HepG2 (cell line): ENCODE measurements around the gene APOC4. TPM values are rescaled to one million over a fixed set of nuclear protein-coding genes. Genes with fewer than 3 reads are reported as not detected.

ENCODE experiments used
- CBFB ChIP-seq: sonication (generic); formaldehyde crosslinking; IDR thresholded peaks from 2 replicates; pipeline ENCODE4 v1.4.0; 2020; ENCODE audit warnings: missing genetic modification reagents
- CEBPG ChIP-seq: IDR thresholded peaks from 2 replicates; pipeline ENCODE4 v1.6.1; 2016
- CREM ChIP-seq, 2 experiments: sonication (generic) in 1 of 2; formaldehyde crosslinking in 1 of 2; IDR thresholded peaks; 2 replicates each; pipeline versions ENCODE4 v1.4.0 to v1.6.1; 2016 to 2020; ENCODE audit warnings: antibody characterized with exemption in 1 of 2, mild to moderate bottlenecking in 1 of 2, missing genetic modification reagents in 1 of 2
- DNMT3B ChIP-seq: conservative IDR thresholded peaks from 2 replicates; pipeline ENCODE4 v1.6.1; 2016; ENCODE audit warnings: missing biosample characterization, control low read depth
- E2F2 ChIP-seq: sonication (generic); formaldehyde crosslinking; IDR thresholded peaks from 2 replicates; pipeline ENCODE4 v1.4.0; 2020; ENCODE audit warnings: missing genetic modification reagents, borderline replicate concordance
- KAT2B ChIP-seq: fragments of 150-350 bp; IDR thresholded peaks from 2 replicates; pipeline ENCODE4 v1.6.1; 2014; ENCODE audit warnings: low read depth, low read length, borderline replicate concordance
- NCOA5 ChIP-seq: sonication (generic); formaldehyde crosslinking; IDR thresholded peaks from 2 replicates; pipeline ENCODE4 v1.4.0; 2020; ENCODE audit warnings: missing genetic modification reagents
- POLR2G ChIP-seq: fragments of 200-400 bp; formaldehyde crosslinking; IDR thresholded peaks from 2 replicates; pipeline ENCODE4 v1.6.1; 2018; ENCODE audit warnings: mild to moderate bottlenecking, low read depth, low read length, moderate library complexity
- YEATS4 ChIP-seq: sonication (generic); formaldehyde crosslinking; IDR thresholded peaks from 2 replicates; pipeline ENCODE4 v1.4.0; 2020; ENCODE audit warnings: missing genetic modification reagents, borderline replicate concordance
- ZBTB10 ChIP-seq: sonication (generic); formaldehyde crosslinking; IDR thresholded peaks from 2 replicates; pipeline ENCODE4 v1.4.0; 2020; ENCODE audit warnings: missing genetic modification reagents, borderline replicate concordance
- ZBTB34 ChIP-seq: sonication (generic); formaldehyde crosslinking; IDR thresholded peaks from 2 replicates; pipeline ENCODE4 v1.8.0; 2022; ENCODE audit warnings: mild to moderate bottlenecking, missing genetic modification reagents
- ZFP37 ChIP-seq: sonication (generic); formaldehyde crosslinking; IDR thresholded peaks from 2 replicates; pipeline ENCODE4 v1.4.0; 2020; ENCODE audit warnings: missing genetic modification reagents, borderline replicate concordance
- ZMAT3 ChIP-seq: sonication (generic); formaldehyde crosslinking; conservative IDR thresholded peaks from 2 replicates; pipeline ENCODE4 v1.7.0; 2021; ENCODE audit warnings: missing genetic modification reagents
- ZNF136 ChIP-seq: sonication (generic); formaldehyde crosslinking; IDR thresholded peaks from 2 replicates; pipeline ENCODE4 v1.8.1; 2022; ENCODE audit warnings: low read depth, mild to moderate bottlenecking, moderate library complexity, missing genetic modification reagents
- ZNF225 ChIP-seq: sonication (generic); formaldehyde crosslinking; IDR thresholded peaks from 2 replicates; pipeline ENCODE4 v1.4.0; 2020; ENCODE audit warnings: mild to moderate bottlenecking, missing genetic modification reagents
- ZNF33B ChIP-seq: sonication (generic); formaldehyde crosslinking; IDR thresholded peaks from 2 replicates; pipeline ENCODE4 v1.5.1; 2020; ENCODE audit warnings: mild to moderate bottlenecking, missing genetic modification reagents
- ZNF446 ChIP-seq: sonication (generic); formaldehyde crosslinking; IDR thresholded peaks from 2 replicates; pipeline ENCODE4 v1.5.0; 2020; ENCODE audit warnings: mild to moderate bottlenecking, missing genetic modification reagents
- ZNF530 ChIP-seq: sonication (generic); formaldehyde crosslinking; IDR thresholded peaks from 2 replicates; pipeline ENCODE4 v1.5.0; 2020; ENCODE audit warnings: low read depth, mild to moderate bottlenecking, missing genetic modification reagents
- polyA plus RNA-seq, 8 experiments: library from polyadenylated mRNA; depleted of rRNA in 3 of 8; stranded (reverse) in 7 of 8; unstranded in 1 of 8; fragments of >200 nt; fragmentation: Illumina TruSeq in 4 of 8; extraction: Trizol in 4 of 8; gene quantifications; 2 replicates each; pipeline versions ENCODE4 v1.2.1 to v1.2.3, GENCODE V29; 2011 to 2016; ENCODE audit warnings: low read depth in 4 of 8, missing spikeins in 1 of 8, mixed read lengths in 1 of 8; ENCODE audit not compliant: insufficient read depth in 1 of 8
- total RNA-seq, 5 experiments: library from RNA; depleted of rRNA; stranded (reverse); fragments of >200 nt; fragmentation: Illumina TruSeq; extraction: Trizol; gene quantifications; 2 replicates each; pipeline ENCODE4 v1.2.3, GENCODE V29; 2016; ENCODE audit warnings: low read depth in 1 of 5
- TF ChIP-seq, protein P1 (sequence below): sonication (generic); formaldehyde crosslinking; conservative IDR thresholded peaks from 2 replicates; pipeline ENCODE4 v1.8.0; 2022; ENCODE audit warnings: missing genetic modification reagents
- TF ChIP-seq, protein P2 (sequence below): sonication (generic); formaldehyde crosslinking; IDR thresholded peaks from 2 replicates; pipeline ENCODE4 v1.5.1; 2020; ENCODE audit warnings: missing genetic modification reagents, mild to moderate bottlenecking, borderline replicate concordance

APOC4 gene
- total and polyA plus RNA-seq, 2 of the 13 experiments (the other 11 are each of a cell fraction or from before 2014, with no cell fraction given) = 0.46 TPM; not detected in 1

- TF ChIP-seq ZNF530 (CRISPR knock-in tag) = no peak
- no peak for TF ChIP-seq ZNF225
- no peak for TF ChIP-seq E2F2 (CRISPR knock-in tag)
- peak; percentile 95 for TF ChIP-seq ZBTB10
- TF ChIP-seq KAT2B = no peak
- peak; percentile 95 for TF ChIP-seq CBFB (CRISPR knock-in tag)
- TF ChIP-seq CREM (IDR thresholded peaks at IDR 0.05) = peak; percentile 92
- no peak for TF ChIP-seq CREM (CRISPR knock-in tag; IDR thresholded peaks at IDR 0.05)
- TF ChIP-seq, protein P1, sequence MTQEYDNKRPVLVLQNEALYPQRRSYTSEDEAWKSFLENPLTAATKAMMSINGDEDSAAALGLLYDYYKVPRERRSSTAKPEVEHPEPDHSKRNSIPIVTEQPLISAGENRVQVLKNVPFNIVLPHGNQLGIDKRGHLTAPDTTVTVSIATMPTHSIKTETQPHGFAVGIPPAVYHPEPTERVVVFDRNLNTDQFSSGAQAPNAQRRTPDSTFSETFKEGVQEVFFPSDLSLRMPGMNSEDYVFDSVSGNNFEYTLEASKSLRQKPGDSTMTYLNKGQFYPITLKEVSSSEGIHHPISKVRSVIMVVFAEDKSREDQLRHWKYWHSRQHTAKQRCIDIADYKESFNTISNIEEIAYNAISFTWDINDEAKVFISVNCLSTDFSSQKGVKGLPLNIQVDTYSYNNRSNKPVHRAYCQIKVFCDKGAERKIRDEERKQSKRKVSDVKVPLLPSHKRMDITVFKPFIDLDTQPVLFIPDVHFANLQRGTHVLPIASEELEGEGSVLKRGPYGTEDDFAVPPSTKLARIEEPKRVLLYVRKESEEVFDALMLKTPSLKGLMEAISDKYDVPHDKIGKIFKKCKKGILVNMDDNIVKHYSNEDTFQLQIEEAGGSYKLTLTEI (CRISPR knock-in tag) = no peak
- TF ChIP-seq CEBPG (CRISPR knock-in tag) = peak; percentile 99
- TF ChIP-seq ZMAT3 (CRISPR knock-in tag) = peak; percentile 91; the same call in 1 of the 2 replicates
- peak; percentile 96 for TF ChIP-seq YEATS4
- TF ChIP-seq DNMT3B (CRISPR knock-in tag) = peak; percentile 65; the same call in 1 of the 2 replicates
- TF ChIP-seq ZNF136 (CRISPR knock-in tag) = peak; percentile 82; the same call in 1 of the 2 replicates
- TF ChIP-seq POLR2G = no peak
- TF ChIP-seq NCOA5 (CRISPR knock-in tag) = no peak
- TF ChIP-seq ZNF446 = 0 out of 2 replicates have a peak, but pooled peaks have one; percentile 66
- 0 out of 2 replicates have a peak, but pooled peaks have one; percentile 69 for TF ChIP-seq ZNF33B (CRISPR knock-in tag)
- TF ChIP-seq ZBTB34 = peak; percentile 98
- TF ChIP-seq, protein P2, sequence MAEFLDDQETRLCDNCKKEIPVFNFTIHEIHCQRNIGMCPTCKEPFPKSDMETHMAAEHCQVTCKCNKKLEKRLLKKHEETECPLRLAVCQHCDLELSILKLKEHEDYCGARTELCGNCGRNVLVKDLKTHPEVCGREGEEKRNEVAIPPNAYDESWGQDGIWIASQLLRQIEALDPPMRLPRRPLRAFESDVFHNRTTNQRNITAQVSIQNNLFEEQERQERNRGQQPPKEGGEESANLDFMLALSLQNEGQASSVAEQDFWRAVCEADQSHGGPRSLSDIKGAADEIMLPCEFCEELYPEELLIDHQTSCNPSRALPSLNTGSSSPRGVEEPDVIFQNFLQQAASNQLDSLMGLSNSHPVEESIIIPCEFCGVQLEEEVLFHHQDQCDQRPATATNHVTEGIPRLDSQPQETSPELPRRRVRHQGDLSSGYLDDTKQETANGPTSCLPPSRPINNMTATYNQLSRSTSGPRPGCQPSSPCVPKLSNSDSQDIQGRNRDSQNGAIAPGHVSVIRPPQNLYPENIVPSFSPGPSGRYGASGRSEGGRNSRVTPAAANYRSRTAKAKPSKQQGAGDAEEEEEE (CRISPR knock-in tag) = no peak; the same call in 1 of the 2 replicates
- TF ChIP-seq ZFP37 = peak; percentile 82; the same call in 1 of the 2 replicates
These were observed 16.7 kb upstream of the APOC4 start (continued) for GRCh38 chr19:44925114-44925891.
